ENCODE measurements around the gene TMCC2.

The TMCC2 gene

GRCh38 chr1:205199090-205199930 lies 28.4 kb upstream of the TMCC2 start:
- H4K20me1 ChIP-seq (ENCODE audit: insufficient read depth, low read length), result no peaks in the 10 kb centered on the region

GRCh38 chr1:205199931-205200299 lies 27.8 kb upstream of the TMCC2 start:
- no peaks in the 10 kb centered on the region for H3K9me3 ChIP-seq (replicated peaks; ENCODE audit: insufficient read depth, low read length)
- H3F3A ChIP-seq (ENCODE audit: insufficient read depth, low read length), result no peaks in the 10 kb centered on the region
- DNase-seq, result no peak
- TF ChIP-seq EZH2phosphoT487 (IDR thresholded peaks at IDR 0.05; ENCODE audit: low read length) (no peak), EZH2 (optimal IDR thresholded peaks at IDR 0.05; ENCODE audit: low read depth, low read length) (no peak)
- TF ChIP-seq, protein P1, sequence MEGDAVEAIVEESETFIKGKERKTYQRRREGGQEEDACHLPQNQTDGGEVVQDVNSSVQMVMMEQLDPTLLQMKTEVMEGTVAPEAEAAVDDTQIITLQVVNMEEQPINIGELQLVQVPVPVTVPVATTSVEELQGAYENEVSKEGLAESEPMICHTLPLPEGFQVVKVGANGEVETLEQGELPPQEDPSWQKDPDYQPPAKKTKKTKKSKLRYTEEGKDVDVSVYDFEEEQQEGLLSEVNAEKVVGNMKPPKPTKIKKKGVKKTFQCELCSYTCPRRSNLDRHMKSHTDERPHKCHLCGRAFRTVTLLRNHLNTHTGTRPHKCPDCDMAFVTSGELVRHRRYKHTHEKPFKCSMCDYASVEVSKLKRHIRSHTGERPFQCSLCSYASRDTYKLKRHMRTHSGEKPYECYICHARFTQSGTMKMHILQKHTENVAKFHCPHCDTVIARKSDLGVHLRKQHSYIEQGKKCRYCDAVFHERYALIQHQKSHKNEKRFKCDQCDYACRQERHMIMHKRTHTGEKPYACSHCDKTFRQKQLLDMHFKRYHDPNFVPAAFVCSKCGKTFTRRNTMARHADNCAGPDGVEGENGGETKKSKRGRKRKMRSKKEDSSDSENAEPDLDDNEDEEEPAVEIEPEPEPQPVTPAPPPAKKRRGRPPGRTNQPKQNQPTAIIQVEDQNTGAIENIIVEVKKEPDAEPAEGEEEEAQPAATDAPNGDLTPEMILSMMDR (IDR thresholded peaks at IDR 0.05; ENCODE audit: low read length), result no peak
- no peak overlapping the region for H3K9ac ChIP-seq (ENCODE audit: low read length)
- H2AFZ ChIP-seq (ENCODE audit: low read length), result no peak overlapping the region
- H3K27ac ChIP-seq (ENCODE audit: low read length), result no peak overlapping the region
- H3K4me2 ChIP-seq (ENCODE audit: low read depth, low read length), result no peak overlapping the region
- H3K4me1 ChIP-seq (ENCODE audit: low read length), result no peaks in the 10 kb centered on the region
- H3K36me3 ChIP-seq (replicated peaks; ENCODE audit: insufficient read depth, low read length), result no peaks in the 10 kb centered on the region
- no peaks in the 10 kb centered on the region for H3K27me3 ChIP-seq (replicated peaks; ENCODE audit: insufficient read depth, low read length)
- H3K9me2 ChIP-seq (replicated peaks; ENCODE audit: insufficient read depth, low read length), result no peaks in the 10 kb centered on the region
- no peak overlapping the region for H3K4me3 ChIP-seq (ENCODE audit: low read length)
- no peaks in the 10 kb centered on the region for H4K20me1 ChIP-seq (ENCODE audit: insufficient read depth, low read length)
- peaks cover 79% of the 10 kb centered on the region for H3K79me2 ChIP-seq (ENCODE audit: low read length)

More at GRCh38 chr1:205199090-205199930, 28.4 kb upstream of the TMCC2 start:
- Histone ChIP-seq H3K4me3 (ENCODE audit: low read length) (no peak overlapping the region), H3K9ac (ENCODE audit: low read length) (no peak overlapping the region), H3K27me3 (replicated peaks; ENCODE audit: insufficient read depth, low read length) (no peaks in the 10 kb centered on the region), H3K27ac (ENCODE audit: low read length) (no peak overlapping the region), H3K4me2 (ENCODE audit: low read depth, low read length) (no peak overlapping the region), H2AFZ (ENCODE audit: low read length) (no peak overlapping the region), H3K36me3 (replicated peaks; ENCODE audit: insufficient read depth, low read length) (no peaks in the 10 kb centered on the region), H3K4me1 (ENCODE audit: low read length) (no peaks in the 10 kb centered on the region), H3K9me3 (replicated peaks; ENCODE audit: insufficient read depth, low read length) (no peaks in the 10 kb centered on the region), H3F3A (ENCODE audit: insufficient read depth, low read length) (no peaks in the 10 kb centered on the region), H3K9me2 (replicated peaks; ENCODE audit: insufficient read depth, low read length) (no peaks in the 10 kb centered on the region), H3K79me2 (ENCODE audit: low read length) (peaks cover 75% of the 10 kb centered on the region)
- no peak for DNase-seq
- TF ChIP-seq EZH2 (optimal IDR thresholded peaks at IDR 0.05; ENCODE audit: low read depth, low read length) (no peak), EZH2phosphoT487 (IDR thresholded peaks at IDR 0.05; ENCODE audit: low read length) (no peak)
- TF ChIP-seq, protein P1 (IDR thresholded peaks at IDR 0.05; ENCODE audit: low read length), result no peak

DNA sequence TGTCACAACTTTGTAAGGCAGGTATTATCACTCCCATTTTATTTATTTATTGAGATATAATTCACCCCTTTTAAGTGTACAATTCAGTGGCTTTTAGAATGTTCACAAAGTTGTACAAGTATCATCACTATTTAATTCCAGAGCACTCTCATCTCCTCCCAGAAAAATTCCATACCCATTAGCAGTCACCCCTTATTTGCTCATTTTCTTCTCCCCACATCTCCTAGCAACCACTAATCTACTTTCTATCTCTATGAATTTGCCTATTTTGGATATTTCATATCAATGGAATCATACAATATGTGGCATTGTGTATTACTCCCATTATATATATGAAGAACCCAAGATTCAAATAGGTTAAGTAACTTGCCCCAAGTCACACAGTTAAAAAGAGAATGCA lies 23.2 kb upstream of the TMCC2 start:
- Histone ChIP-seq H3K4me3 (ENCODE audit: low read length) (no peak overlapping the region), H3K36me3 (replicated peaks; ENCODE audit: insufficient read depth, low read length) (no peaks in the 10 kb centered on the region), H2AFZ (ENCODE audit: low read length) (no peak overlapping the region), H3K4me2 (ENCODE audit: low read depth, low read length) (no peak overlapping the region), H3K4me1 (ENCODE audit: low read length) (no peaks in the 10 kb centered on the region), H4K20me1 (ENCODE audit: insufficient read depth, low read length) (no peaks in the 10 kb centered on the region; the same call in 1 of the 2 replicates), H3K9me2 (replicated peaks; ENCODE audit: insufficient read depth, low read length) (no peaks in the 10 kb centered on the region), H3K27me3 (replicated peaks; ENCODE audit: insufficient read depth, low read length) (no peaks in the 10 kb centered on the region), H3F3A (ENCODE audit: insufficient read depth, low read length) (no peaks in the 10 kb centered on the region), H3K27ac (ENCODE audit: low read length) (no peak overlapping the region), H3K9me3 (replicated peaks; ENCODE audit: insufficient read depth, low read length) (no peaks in the 10 kb centered on the region), H3K79me2 (ENCODE audit: low read length) (peaks cover 74% of the 10 kb centered on the region), H3K9ac (ENCODE audit: low read length) (no peak overlapping the region)
- DNase-seq, result no peak
- TF ChIP-seq, protein P1 (IDR thresholded peaks at IDR 0.05; ENCODE audit: low read length), result no peak
- no peak for TF ChIP-seq EZH2 (optimal IDR thresholded peaks at IDR 0.05; ENCODE audit: low read depth, low read length)
- TF ChIP-seq EZH2phosphoT487 (IDR thresholded peaks at IDR 0.05; ENCODE audit: low read length), result no peak
